GM06990 (cell line): ENCODE measurements around the gene CHGA.

Experiments used
- DNase-seq: peaks from one replicate; pipeline ENCODE4 v3.0.0-alpha.2; 2011; ENCODE audit not compliant: insufficient read length; ENCODE audit errors: extremely low read depth
- H3K27me3 ChIP-seq: replicated peaks from 2 replicates; pipeline ENCODE4 v1.6.0; 2011; ENCODE audit warnings: low read length; ENCODE audit not compliant: control insufficient read depth, insufficient read depth
- H3K36me3 ChIP-seq: 2 replicates; pipeline ENCODE4 v1.5.1; 2011; ENCODE audit warnings: low read length; ENCODE audit not compliant: control insufficient read depth, insufficient read depth
- H3K4me3 ChIP-seq: replicated peaks from 2 replicates; pipeline ENCODE4 v1.5.1; 2011; ENCODE audit warnings: low read depth, mild to moderate bottlenecking, control low read depth, low read length
- CTCF ChIP-seq: IDR thresholded peaks from 2 replicates; pipeline ENCODE4 v1.5.1; 2011; ENCODE audit warnings: low read length, control low read depth, mild to moderate bottlenecking, inconsistent platforms; ENCODE audit not compliant: insufficient read depth, poor library complexity, severe bottlenecking

The CHGA gene

GRCh38 chr14:92888896-92889295 is 34.1 kb upstream of the CHGA start:
- Histone ChIP-seq H3K36me3 (no peaks in the 10 kb centered on the region), H3K27me3 (no peaks in the 10 kb centered on the region; the same call in 1 of the 2 replicates), H3K4me3 (no peak overlapping the region)
- TF ChIP-seq CTCF, result no peak
- no peak for DNase-seq

- Histone ChIP-seq H3K36me3 (no peaks in the 10 kb centered on the region), H3K27me3 (no peaks in the 10 kb centered on the region; the same call in 1 of the 2 replicates), H3K4me3 (no peak overlapping the region)
- TF ChIP-seq CTCF, result no peak
- DNase-seq, result no peak
Measured at GRCh38 chr14:92890830-92891588, 31.9 kb upstream of the CHGA start.

- no peaks in the 10 kb centered on the region for H3K36me3 ChIP-seq
- no peak for TF ChIP-seq CTCF
- DNase-seq, result no peak
- H3K27me3 ChIP-seq, result no peaks in the 10 kb centered on the region; the same call in 1 of the 2 replicates
- no peak overlapping the region for H3K4me3 ChIP-seq
Measured at GRCh38 chr14:92892589-92892988, 30.4 kb upstream of the CHGA start.

GRCh38 chr14:92895352-92895878 is 27.5 kb upstream of the CHGA start:
- H3K4me3 ChIP-seq, result no peak overlapping the region
- no peak for TF ChIP-seq CTCF
- no peak for DNase-seq
- no peaks in the 10 kb centered on the region for H3K36me3 ChIP-seq
- H3K27me3 ChIP-seq, result no peaks in the 10 kb centered on the region; the same call in 1 of the 2 replicates

GRCh38 chr14:92897922-92898565 is 24.9 kb upstream of the CHGA start:
- no peak for DNase-seq
- no peak for TF ChIP-seq CTCF
- no peaks in the 10 kb centered on the region; the same call in 1 of the 2 replicates for H3K27me3 ChIP-seq
- no peak overlapping the region for H3K4me3 ChIP-seq
- no peaks in the 10 kb centered on the region for H3K36me3 ChIP-seq
